ENCODE measurements around the gene TMEM43. TPM values are rescaled to one million over a fixed set of nuclear protein-coding genes. Genes with fewer than 3 reads are reported as not detected.
"Not testable (repeated sequence)": the region's sequence is repeated elsewhere in the genome, so short reads cannot be mapped to it uniquely, and the experiment has no call there.

Gene TMEM43
- total and polyA plus RNA-seq, 10 of the 15 experiments (the other 5 are each of a cell fraction or from before 2014, with no cell fraction given): 7.2 to 33.0 (median 18.5) TPM

- TF ChIP-seq E2F4 (IDR thresholded peaks at IDR 0.05; ENCODE audit: low read depth, low read length) (no peak), BACH1 (IDR thresholded peaks at IDR 0.05; ENCODE audit: borderline replicate concordance) (no peak)
These were observed 42.7 kb upstream of the TMEM43 start (continued) for GRCh38 chr3:14082108-14082657.

GRCh38 chr3:14087461-14087860 lies 37.4 kb upstream of the TMEM43 start:
- 38% methylated on average over 5 of the region's 5 CpGs for WGBS (ENCODE audit: insufficient coverage, insufficient replicate concordance, low lambda C conversion rate, missing lambda C conversion rate)
- POLR2A ChIA-PET: not testable (repeated sequence)

GRCh38 chr3:14091959-14092358 lies 32.9 kb upstream of the TMEM43 start:
- H2AFZ ChIP-seq (ENCODE audit: control insufficient read depth, low read depth, low read length); in situ Hi-C loops (cut with MboI); POLR2A ChIA-PET; H3K4me2 ChIP-seq (ENCODE audit: control insufficient read depth, insufficient read depth); SMC1A ChIA-PET (ENCODE audit: uncharacterized antibody, unreplicated experiment); intact Hi-C loops (cut with micrococcal nuclease; ENCODE audit: unreplicated experiment); H3K27me3 ChIP-seq (replicated peaks in 1 of 2; ENCODE audit: control insufficient read depth in 2 of 2, insufficient read depth in 2 of 2, low read length in 1 of 2); H3K4me3 ChIP-seq; H4K20me1 ChIP-seq (ENCODE audit: control insufficient read depth, insufficient read depth); RAD21 ChIA-PET (ENCODE audit: unreplicated experiment); DNase-seq (ENCODE audit: low read depth, low spot score); H3K27ac ChIP-seq (ENCODE audit: control insufficient read depth, insufficient read depth); H3K36me3 ChIP-seq (ENCODE audit: control insufficient read depth in 2 of 2, insufficient read depth in 2 of 2, low read length in 1 of 2); ATAC-seq; BruUV-seq (replicated peaks); CTCF ChIA-PET; H3K79me2 ChIP-seq (ENCODE audit: control insufficient read depth, insufficient read depth, low read length); H3K9ac ChIP-seq (ENCODE audit: control insufficient read depth, insufficient read depth, low read length); H3K4me1 ChIP-seq (ENCODE audit: control insufficient read depth, insufficient read depth, low read length); H3K9me3 ChIP-seq (replicated peaks; ENCODE audit: control insufficient read depth, insufficient read depth, low read length); FAIRE-seq: not testable (repeated sequence)
- 0% methylated on average over 2 of the region's 5 CpGs for WGBS (ENCODE audit: insufficient coverage, insufficient replicate concordance, low lambda C conversion rate, missing lambda C conversion rate)

More at GRCh38 chr3:14087461-14087860, 37.4 kb upstream of the TMEM43 start:
- SMC1A ChIA-PET (ENCODE audit: uncharacterized antibody, unreplicated experiment); H3K36me3 ChIP-seq (ENCODE audit: control insufficient read depth in 2 of 2, insufficient read depth in 2 of 2, low read length in 1 of 2); BruUV-seq (replicated peaks); H4K20me1 ChIP-seq (ENCODE audit: control insufficient read depth, insufficient read depth); H3K9ac ChIP-seq (ENCODE audit: control insufficient read depth, insufficient read depth, low read length); DNase-seq (ENCODE audit: low read depth, low spot score); RAD21 ChIA-PET (ENCODE audit: unreplicated experiment); H3K4me3 ChIP-seq; in situ Hi-C loops (cut with MboI); H3K79me2 ChIP-seq (ENCODE audit: control insufficient read depth, insufficient read depth, low read length); FAIRE-seq; H3K27ac ChIP-seq (ENCODE audit: control insufficient read depth, insufficient read depth); H3K4me2 ChIP-seq (ENCODE audit: control insufficient read depth, insufficient read depth); H3K27me3 ChIP-seq (replicated peaks in 1 of 2; ENCODE audit: control insufficient read depth in 2 of 2, insufficient read depth in 2 of 2, low read length in 1 of 2); ATAC-seq; intact Hi-C loops (cut with micrococcal nuclease; ENCODE audit: unreplicated experiment); H2AFZ ChIP-seq (ENCODE audit: control insufficient read depth, low read depth, low read length); H3K4me1 ChIP-seq (ENCODE audit: control insufficient read depth, insufficient read depth, low read length); H3K9me3 ChIP-seq (replicated peaks; ENCODE audit: control insufficient read depth, insufficient read depth, low read length): not testable (repeated sequence)
- CTCF ChIA-PET: interaction anchor here (1.3 kb wide), 1 partner anchor 23 kb away, joined by 3 read pairs; no protein-coding TSS in a partner anchor
